Kidney glomerular epithelial cell (primary cell): Measurements from ENCODE around the gene UPF2.
"Not testable (repeated sequence)": the region's sequence is repeated elsewhere in the genome, so short reads cannot be mapped to it uniquely, and the experiment has no call there.

Source experiments
- DNase-seq: peaks from one replicate; lab custom pipeline; 2025; lab: John Stamatoyannopoulos, UW

The UPF2 gene

DNA sequence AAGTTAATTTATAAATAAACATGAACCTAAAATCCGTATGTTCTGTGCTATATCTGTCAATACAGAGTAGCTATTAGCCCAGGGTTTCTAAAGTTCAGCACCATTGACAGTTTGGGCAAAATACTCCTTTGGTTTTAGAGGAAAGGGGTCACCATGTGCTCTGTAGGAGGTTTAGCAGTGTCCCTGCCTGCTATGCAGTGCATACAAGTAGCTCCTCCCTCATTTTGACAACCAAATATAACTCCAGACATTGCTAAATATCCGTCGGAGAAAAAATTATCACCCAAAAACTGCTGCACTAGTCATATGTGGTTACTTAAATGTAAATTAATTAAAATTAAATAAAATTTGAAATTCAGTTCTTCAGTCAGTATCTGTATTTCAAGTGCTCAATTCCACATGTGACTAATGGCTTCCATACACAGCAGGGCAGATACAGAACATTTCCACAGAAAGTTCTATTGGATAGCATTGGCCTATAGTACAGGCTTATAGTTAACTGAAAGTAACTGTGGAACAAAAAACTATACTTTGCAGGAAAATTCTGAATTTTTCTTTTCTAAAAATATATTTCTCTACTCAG, 6.4 kb downstream of the UPF2 start:
- no peak for DNase-seq

DNA sequence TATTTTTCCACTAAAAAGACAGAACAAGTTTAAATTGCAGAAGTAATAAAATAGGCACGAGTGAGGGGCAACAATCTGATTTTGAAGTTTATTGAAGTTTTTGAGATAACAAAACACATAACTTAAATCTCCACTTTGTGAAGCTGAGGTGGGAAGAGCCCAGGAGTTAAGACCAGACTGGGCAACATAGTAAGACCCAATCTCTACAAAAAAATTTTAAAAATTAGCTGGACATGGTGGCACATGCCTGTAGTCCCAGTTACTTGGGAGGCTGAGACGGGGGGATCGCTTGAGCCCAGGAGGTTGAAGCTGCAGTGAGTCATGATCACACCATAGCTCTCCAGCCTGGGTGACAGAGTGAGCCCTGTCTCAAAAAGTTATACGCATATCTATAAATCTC, 11.2 kb downstream of the UPF2 start:
- no peak for DNase-seq

DNA sequence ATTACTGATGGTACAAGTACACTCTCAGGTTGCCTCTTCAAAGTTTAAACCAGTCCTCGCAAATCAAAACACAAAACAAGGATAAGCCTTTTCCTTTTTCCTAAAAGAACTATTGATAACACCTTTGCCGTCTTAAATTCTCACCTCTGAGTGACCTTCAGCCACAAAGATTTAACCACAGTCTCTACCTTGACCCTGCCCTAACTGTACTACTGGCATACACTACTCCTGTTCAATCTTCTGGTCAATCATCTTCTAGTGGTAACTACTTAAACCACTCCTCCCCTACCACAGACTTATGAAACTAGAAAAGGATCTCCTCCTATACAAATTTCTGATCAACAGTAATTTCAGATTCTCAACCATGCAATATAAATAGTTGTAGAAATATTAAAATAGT, 15.1 kb downstream of the UPF2 start:
- no peak for DNase-seq

DNA sequence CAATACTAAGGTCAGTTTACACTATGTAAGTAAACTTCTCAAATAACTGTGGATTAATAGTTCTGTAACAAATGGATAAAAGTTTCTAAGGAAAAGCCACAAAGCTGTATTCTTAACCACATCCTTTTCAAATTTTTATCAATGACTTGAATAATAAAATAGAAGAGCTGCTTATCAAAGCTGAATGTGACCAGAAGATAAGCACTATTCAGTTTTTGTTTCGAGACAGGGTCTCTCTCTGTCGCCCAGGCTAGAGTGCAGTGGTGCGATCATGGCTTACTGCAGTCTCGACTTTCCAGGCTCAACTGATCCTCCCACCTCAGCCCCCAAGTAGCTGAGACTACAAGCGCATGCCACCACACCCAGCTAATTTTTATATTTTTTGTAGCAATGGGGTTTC, 17.0 kb downstream of the UPF2 start:
- DNase-seq, result no peak

DNA sequence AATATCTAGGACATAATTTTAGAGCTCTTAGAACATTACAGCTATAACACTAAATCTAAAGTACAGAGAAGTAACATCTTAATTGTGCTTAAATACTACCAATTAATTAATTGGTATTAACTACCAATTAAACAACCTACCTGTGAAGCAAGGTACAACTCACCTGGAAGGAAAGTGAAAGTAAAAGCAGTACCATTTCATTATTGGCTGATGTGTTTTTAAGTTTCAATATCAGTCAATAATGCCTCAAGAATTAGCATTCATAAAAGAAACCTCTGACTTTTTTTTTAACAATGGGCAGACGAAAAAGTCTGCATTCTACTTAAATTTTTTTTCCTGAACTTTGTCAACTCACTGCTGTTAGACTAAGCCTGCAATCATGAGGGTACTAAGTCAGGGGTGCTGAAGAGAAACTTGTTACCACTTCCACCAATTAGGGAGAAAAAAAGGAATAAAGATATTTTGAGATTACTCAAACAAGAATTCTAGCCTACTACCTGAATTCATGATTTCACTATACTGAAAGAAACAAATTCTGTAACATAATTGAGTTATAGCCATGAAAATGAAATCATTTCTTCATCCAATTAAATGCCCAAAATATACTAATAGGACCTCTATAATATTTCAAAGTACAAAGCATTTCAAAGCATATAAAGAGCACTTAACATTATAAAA, 19.9 kb downstream of the UPF2 start:
- no peak for DNase-seq

DNA sequence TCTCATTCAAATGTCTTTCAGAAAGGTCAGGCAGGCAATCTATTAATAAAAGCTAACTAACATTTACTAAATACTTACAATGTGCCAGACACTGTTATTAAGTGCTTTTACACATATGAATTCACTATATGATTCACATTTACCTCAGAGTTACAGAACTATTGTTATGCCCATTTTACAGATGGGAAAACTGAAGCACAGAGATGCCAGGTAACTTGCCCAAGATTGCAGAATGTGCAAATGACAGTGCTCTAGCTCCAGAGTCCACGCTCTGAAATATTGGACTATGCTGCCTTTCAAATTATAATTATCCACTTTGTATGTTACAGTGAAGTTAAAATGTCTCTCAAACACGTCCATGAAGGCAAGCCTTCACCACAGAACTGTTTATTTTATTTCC, 22.0 kb downstream of the UPF2 start:
- DNase-seq, result no peak

DNA sequence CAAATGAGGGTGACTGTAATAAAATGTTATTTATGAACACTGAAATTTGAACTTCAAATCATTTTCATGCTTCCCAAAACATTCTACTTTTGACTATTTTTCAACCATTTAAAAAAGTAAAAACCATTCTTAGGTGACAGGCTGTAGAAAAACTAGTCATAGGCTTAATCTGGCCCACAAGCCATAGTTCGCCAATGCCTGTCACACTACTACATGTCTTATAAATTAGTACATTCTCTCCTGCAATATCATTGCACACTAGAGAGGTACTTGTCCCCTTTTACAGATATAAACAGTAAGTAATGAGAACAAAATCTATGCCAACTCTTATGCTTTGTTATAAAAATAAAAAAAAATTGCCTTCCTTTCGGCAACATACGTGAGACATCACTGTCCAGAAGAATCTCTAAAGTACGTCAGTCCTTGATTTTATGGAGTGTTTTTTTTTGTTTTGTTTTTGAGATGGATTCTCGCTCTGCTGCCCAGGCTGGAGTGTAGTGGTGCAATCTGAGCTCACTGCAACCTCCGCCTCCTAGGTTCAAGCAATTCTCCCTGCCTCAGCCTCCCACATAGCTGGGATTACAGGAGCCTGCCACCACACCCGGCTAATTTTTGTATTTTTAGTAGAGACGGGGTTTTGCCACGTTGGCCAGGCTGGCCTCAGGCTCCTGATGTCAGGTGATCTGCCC, 23.2 kb downstream of the UPF2 start:
- DNase-seq, result no peak

DNA sequence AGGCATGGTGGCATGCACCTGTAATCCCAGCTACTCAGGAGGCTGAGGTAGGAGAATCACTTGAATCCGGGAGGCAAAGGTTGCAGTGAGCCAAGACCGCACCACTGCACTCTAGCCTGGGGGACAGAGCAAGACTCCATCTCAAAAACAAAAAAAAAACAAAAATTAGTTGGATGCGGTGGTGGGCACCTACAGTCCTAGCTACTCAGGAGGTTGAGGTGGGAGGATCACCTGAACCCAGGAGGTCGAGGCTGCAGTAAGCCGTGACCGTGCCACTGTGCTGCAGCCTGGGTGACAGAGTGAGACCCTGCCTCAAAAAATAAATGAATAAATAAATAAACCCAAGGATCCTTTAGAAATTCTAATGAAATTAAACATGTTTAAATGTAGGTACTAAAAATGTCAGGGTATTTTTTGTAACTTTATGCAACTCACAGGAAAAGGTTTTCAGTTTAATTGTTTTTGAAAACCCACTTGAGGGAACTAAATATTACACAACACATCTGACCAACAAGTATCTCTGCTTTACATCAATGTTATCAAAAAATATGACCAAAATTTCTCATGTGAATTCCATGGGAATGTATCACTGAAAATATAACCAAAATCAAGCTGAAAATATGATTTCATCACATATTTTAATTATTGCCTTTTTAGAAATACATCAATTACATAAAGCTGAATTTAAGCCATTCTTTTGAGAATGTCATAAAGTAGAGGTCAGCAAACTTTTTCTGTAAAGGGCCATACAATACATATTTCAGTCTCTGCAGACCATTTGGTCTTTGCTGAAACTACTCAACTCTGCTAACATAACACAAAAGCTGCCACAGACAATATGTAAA, 23.9 kb downstream of the UPF2 start:
- no peak for DNase-seq

DNA sequence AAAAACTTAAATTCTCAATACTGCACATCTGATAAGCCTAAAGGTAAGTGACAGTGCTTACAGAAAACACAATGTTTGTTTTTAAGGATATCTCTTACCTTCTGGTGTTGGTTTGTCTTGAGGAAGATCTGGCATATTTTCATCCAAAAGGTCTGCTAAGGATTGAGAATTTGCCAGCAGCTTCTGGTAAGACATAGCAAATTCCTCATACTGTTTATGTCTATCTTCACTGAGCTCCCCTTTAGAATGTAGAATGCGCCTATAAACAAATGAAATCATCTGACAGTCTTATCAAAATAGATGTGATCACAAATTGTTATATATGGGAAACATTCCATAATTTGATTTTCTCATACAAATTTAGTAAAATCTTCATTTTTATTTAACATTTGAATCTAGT, 28.7 kb downstream of the UPF2 start:
- no peak for DNase-seq

DNA sequence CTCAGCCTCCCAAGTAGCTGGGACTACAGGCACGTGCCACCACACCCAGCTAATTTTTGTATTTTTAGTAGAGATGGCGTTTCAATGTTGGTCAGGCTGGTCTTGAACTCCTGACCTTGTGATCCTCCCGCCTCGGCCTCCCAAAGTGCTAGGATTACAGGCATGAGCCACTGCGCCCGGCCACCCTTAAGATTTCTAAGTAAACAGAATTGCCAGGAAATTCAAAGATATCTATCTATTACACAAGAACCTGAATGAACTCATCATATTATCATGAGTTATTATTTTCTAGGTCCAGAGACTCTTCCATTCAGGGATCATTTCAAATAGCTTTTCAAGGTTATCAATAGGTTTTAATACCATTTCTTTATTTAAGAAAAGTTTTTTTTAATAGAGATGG, 29.2 kb downstream of the UPF2 start:
- DNase-seq, result not testable (repeated sequence)

DNA sequence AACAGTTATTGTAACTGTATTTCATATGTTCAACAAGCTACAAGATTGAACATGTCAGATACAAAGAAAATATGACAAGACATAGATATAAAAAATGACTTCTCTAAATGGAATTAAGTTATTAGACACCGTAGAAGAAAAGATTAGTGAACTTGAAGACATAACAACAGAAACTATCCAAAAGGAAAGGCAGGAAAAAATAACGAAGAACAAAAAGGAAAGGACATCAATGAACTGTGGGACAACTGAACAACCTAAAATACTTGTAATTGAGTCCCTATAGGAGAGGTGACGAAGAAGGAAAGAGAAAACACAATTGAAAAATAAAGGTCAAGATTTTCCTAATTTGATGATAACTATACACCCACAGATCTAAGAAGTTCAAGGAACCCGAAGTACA, 32.3 kb downstream of the UPF2 start:
- no peak for DNase-seq

DNA sequence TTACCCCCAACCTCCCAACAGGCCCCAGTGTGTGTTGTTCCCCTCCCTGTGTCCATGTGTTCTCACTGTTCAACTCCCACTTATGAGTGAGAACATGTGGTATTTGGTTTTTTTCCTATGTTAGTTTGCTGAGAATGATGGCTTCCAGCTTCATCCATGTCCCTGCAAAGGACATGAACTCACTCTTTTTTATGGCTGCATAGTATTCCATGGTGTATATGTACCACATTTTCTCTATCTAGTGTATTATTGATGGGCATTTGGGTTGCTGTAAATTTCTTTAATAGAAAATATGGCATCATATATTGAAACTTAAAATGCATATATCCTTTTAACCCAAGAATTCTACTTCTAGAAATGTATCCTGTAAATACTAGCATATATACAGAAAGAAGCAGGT, 33.8 kb downstream of the UPF2 start:
- not testable (repeated sequence) for DNase-seq

DNA sequence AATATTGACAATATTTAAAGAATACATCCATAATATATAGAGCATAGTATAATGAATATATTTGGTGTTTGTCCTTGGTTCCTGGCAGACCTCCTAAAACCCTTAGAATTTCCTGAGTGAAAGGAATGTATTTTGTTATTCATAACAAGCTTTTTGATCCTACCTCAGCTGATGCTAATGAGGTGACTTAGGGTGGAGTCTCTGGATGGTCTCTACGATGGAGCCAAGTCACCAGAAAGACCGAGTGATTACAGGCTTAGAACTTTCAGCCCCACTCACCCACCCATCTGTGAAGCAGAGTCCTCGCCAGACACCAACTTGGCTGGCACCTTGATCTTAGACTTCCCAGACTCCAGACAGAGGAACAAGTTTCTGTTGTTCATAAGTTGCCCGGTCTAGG, 35.9 kb downstream of the UPF2 start:
- no peak for DNase-seq

DNA sequence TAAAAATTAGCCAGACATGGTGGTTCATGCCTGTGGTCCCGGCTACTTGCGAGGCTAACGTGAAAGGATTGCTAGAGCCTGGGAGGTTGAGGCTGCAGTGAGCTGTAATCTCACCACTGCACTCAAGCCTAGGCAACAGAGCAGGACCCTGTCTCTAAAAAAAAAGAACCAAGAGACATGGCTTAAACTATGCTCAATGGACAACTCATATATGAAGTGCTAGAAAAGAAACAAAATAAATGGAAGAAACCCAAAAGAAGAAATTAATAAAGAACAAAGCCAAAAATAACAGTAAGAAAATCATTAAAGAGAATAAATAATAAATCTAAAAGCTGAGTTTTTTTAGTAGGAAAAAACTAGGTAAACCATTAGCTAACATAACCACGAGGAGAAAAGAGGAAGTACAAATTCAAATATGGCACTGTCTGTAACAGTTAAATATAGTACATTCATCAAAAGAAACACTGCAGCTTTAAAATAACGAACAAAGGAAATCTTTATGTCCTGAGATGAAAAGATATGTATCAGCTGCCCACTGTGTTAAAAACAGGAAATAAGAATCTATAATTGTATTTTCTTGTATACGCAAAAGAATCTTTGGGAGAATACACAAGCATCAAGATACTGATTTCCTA, 48.7 kb downstream of the UPF2 start:
- DNase-seq, result no peak

DNA sequence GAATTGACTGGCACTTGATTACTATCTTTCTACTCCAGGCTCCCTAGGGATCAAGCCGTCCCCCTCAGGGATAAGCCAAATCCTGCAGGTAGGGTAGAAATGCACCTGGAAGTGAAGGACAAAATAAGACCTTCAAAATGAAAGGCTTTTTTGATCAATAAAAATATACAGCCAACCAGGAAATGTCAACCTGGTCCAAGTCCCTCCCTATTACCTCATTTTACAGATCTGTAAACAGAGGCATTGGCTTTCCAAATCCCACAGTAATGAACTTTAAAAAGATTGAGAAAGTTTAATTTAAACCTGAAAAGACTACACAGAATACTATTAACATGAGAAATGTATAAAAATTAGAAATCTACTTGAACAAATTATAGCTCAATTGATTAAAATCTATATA, 53.7 kb downstream of the UPF2 start:
- no peak for DNase-seq

DNA sequence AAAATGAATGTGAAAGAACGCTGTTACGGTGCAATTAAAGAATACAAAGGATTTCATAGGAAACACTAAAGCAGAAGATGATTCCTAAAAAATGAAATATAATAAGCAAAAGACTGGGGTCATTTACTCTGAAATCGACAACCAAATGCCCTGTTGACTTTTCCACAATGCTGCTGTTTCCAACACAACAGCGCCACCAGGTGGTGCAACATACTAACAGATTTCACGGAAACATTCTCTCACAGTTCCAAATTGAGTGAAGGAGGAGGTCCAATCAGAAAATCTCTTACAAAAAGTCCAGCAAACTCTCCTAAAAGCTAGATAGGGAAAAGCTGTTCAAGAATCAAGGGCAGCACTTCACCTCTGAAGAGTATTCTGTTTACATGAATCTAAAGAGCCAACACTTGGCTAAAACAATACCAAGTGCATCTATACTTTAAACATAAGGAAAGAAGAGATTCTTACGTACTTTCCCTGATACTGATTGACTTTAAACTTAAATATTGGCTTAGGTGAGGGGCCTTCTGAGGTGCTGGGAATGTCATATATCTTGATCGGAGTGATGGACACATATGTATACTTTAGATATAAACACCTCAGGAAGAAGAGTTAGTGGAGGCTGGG, 55.9 kb downstream of the UPF2 start:
- peak; percentile 80 for DNase-seq

DNA sequence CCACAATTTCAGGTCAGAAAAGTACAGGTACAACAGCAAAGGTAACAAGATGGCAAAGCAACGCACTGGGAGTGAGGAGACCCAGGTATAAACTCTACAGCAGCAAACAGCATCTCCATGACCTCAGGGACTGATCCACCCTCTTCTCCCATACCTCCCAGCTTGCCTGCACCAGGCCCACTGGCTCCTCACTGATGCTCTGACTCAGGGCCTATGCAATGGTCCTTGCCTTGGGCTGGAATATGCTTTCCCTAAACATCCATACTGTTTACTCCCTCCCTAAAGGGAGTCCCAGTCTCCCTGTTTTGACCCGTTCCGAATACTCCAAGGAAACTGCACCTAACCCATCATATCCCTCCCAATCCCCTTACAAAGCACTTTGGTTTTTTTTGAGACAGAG, 60.4 kb downstream of the UPF2 start:
- DNase-seq, result no peak

DNA sequence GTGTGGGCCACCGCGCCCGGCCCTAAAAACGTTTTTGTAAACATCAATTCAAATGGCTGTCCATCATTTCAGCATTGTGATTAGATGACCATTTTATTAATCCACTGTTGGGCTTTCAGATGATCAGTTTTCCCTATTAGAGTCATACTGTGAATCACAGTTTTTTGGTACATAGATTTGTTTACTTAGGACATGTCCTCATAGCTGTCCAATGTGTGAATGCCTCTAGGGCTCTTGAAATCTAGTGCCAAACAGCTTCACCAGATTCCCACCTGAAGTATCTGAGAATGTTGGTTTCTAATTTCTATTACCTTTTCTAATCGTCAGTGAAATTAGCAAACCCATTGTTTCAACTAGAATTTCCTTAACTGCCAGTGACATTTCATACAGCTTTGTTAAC, 66.8 kb downstream of the UPF2 start:
- no peak for DNase-seq

DNA sequence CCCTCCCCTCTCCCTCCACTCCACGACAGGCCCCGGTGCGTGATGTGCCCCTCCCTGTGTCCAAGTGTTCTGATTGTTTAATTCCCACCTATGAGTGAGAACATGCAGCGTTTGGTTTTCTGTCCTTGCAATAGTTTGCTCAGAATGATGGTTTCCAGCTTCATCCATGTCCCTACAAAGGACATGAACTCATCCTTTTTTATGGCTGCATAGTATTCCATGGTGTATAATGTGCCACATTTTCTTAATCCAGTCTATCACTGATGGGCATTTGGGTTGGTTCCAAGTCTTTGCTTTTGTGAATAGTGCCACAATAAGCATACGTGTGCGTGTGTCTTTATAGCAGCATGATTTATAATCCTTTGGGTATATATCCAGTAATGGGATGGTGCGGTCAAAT, 70.1 kb downstream of the UPF2 start:
- not testable (repeated sequence) for DNase-seq

DNA sequence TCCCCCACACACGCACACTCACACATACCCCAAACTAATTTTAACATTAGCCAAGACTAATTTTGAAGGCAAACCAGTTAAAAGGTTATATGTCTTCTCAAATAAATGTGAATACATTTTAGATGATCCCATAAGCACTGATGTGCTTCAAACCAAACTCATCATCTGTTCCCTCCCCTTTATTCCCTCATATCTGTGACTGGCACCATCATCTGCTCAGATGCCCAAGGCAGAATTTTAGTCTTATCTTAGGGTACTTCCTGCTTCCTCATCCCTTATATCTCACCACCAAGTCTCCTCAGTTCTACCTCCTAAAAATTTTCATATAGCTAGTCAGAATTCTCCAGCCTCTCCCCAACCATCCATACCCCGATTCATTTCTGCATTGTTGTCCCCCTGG, 80.4 kb downstream of the UPF2 start:
- no peak for DNase-seq

DNA sequence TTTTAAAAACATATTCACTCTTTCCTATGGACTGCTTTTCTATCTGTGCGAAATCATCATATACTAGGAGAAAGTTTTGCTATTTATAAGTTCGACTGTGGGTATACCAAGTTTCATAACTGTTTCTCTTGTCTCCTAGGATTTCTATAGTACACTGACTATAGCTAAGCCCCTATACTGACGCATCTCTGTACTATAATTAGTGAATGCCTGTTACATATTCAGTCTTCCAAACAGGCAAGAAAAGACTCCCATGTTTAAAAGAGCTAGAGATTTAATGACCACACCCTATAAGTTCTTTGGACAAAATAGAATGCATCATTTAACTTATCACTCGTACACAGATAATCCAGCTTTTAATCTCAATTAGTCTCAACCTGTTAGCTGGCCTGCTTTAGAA, 80.8 kb downstream of the UPF2 start:
- no peak for DNase-seq

DNA sequence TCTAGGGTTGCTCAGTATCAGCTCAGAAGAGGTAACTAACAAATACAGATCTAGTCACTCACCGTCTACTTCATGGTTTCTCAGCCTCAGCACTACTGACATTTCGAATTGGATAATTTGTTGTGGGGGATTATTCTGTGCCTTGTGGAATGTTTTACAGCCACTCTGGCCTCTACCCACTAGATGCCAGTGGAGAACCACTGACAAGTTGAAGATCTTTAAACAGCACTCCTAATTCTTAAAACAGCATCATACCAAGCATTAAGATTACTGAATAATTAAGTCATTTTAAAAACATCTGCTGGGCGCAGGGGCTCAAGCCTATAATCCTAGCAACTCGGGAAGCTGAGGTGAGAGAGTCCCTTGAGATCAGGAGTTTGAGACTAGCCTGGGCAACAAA, 82.6 kb downstream of the UPF2 start:
- DNase-seq, result no peak
